HL-60 (cell line): ENCODE results near the gene FAM227B.

ENCODE experiments used
- DNase-seq, 2 experiments: peaks; one replicate each; pipeline ENCODE4 v3.0.0-alpha.2; 2010 to 2020; ENCODE audit warnings: low read depth in 1 of 2, low spot score in 1 of 2
- H3K27ac ChIP-seq: fragments of 250-450 bp; sonication (Bioruptor Pico); replicated peaks from 2 replicates; pipeline ENCODE4 v1.5.1; 2020; ENCODE audit warnings: mild to moderate bottlenecking, moderate library complexity
- H3K27me3 ChIP-seq: fragments of 250-450 bp; sonication (Bioruptor Pico); 2 replicates; pipeline ENCODE4 v1.5.1; 2021; ENCODE audit warnings: mild to moderate bottlenecking, moderate library complexity; ENCODE audit not compliant: insufficient read depth, poor library complexity, severe bottlenecking
- H3K4me3 ChIP-seq: replicated peaks from 2 replicates; pipeline ENCODE4 v1.5.1; 2011; ENCODE audit warnings: mild to moderate bottlenecking, control low read depth, low read length; ENCODE audit not compliant: insufficient read depth
- CTCF ChIP-seq: IDR thresholded peaks from one replicate; pipeline ENCODE4 v1.5.1; 2011; ENCODE audit warnings: low read length, control low read depth, inconsistent platforms; ENCODE audit not compliant: insufficient read depth
- GABPA ChIP-seq: IDR thresholded peaks from 2 replicates; pipeline ENCODE4 v1.6.1; 2012; ENCODE audit warnings: low read depth
- POLR2AphosphoS5 ChIP-seq: IDR thresholded peaks from 2 replicates; pipeline ENCODE4 v1.6.1; 2012; ENCODE audit warnings: low read depth
- REST ChIP-seq: IDR thresholded peaks from 2 replicates; pipeline ENCODE4 v1.6.1; 2012; ENCODE audit warnings: low read depth; ENCODE audit not compliant: insufficient replicate concordance
- SPI1 ChIP-seq: IDR thresholded peaks from 2 replicates; pipeline ENCODE4 v1.6.1; 2012; ENCODE audit warnings: low read depth, mild to moderate bottlenecking, borderline replicate concordance

FAM227B gene

DNA sequence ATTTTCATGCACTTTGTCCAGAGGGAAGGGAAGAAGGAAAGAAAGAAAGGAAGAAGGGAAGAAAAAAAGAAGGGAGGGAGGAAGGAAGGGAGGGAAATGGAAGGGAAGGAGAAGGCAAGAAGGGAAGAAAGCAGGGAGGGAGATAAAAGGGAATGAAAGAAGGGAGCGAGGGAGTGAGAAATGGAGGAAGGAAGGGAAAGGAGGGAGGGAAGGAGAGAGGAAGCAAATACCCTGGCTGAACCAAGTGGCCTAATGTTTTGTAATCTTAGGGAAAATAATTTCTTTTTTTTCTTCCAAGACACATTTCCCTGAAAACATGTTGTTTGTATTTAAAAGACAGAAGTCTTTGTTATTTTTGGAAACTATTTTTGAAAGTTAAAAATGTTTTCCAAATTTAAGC lies 36.1 kb upstream of the FAM227B start:
- H3K27me3 ChIP-seq = no peaks in the 10 kb centered on the region
- DNase-seq = no peak
- H3K27ac ChIP-seq = no peak overlapping the region
- no peak for TF ChIP-seq SPI1
- no peak for TF ChIP-seq CTCF
- TF ChIP-seq REST = no peak
- TF ChIP-seq GABPA = no peak
- TF ChIP-seq POLR2AphosphoS5 = no peak
- no peak overlapping the region for H3K4me3 ChIP-seq

DNA sequence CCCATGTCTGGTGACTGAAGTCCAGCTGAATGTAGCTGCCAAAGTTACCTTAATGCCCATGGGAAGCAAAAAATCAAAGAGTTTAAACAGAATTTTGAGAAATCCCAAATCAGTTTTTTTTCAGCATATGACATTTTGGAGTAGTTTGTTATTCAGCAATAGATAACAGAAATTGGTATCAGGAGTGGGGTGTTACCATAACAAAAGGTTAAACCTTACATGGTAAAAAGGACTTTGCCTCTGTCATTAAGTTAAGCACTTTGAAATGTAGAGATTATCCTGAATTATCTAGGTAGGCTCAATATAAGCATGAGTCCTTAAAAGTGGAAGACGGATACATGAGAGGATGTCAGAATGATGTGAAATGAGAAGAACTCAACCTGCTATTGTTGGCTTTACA lies 32.3 kb upstream of the FAM227B start:
- H3K27ac ChIP-seq = no peak overlapping the region
- no peak for DNase-seq
- no peak for TF ChIP-seq GABPA
- no peak for TF ChIP-seq SPI1
- no peak for TF ChIP-seq REST
- TF ChIP-seq POLR2AphosphoS5 = no peak
- no peak for TF ChIP-seq CTCF
- H3K4me3 ChIP-seq = no peak overlapping the region
- H3K27me3 ChIP-seq = no peaks in the 10 kb centered on the region

DNA sequence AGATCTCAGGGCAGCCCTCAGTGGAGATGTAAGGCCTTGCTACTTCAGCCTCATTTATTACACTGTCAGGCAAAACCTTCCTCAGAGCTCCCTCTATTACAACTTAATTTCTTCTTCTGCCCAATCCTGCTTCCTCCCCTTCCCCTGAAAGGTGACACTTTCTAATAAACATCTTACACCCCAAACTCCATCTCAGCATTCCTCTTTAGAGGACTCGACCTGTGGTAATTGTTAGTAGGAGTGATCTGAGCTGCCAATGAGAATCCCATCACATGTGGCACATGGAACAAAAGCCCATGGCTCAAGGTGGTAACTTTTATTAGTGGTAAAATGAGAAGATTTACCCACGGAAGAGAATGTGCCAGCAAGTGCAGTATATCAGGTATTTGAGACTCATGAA lies 30.1 kb upstream of the FAM227B start:
- DNase-seq = no peak
- no peak overlapping the region for H3K4me3 ChIP-seq
- no peak overlapping the region for H3K27ac ChIP-seq
- no peaks in the 10 kb centered on the region for H3K27me3 ChIP-seq
- TF ChIP-seq CTCF (no peak), GABPA (no peak), POLR2AphosphoS5 (no peak), SPI1 (no peak), REST (no peak)
